Keratinocyte (primary cell): ENCODE results near the gene FLYWCH2. TPM values are rescaled to one million over a fixed set of nuclear protein-coding genes. Genes with fewer than 3 reads are reported as not detected.
"Not testable (repeated sequence)": the region's sequence is repeated elsewhere in the genome, so short reads cannot be mapped to it uniquely, and the experiment has no call there.

Source experiments
- DNase-seq: peaks from one replicate; pipeline ENCODE4 v3.0.0-alpha.2; 2011; ENCODE audit warnings: low read depth, missing footprints, low spot score
- FAIRE-seq: peaks from 2 replicates; lab custom pipeline; 2011; peaks lifted over from hg19 to GRCh38; lab: Jason Lieb, UNC
- H2AFZ ChIP-seq: 2 replicates; pipeline ENCODE4 v1.6.0; 2012; ENCODE audit warnings: low read length, control low read depth, inconsistent platforms; ENCODE audit not compliant: control insufficient read depth
- H3K27ac ChIP-seq: 2 replicates; pipeline ENCODE4 v1.5.1; 2011; ENCODE audit warnings: low read length; ENCODE audit not compliant: control insufficient read depth, insufficient read depth
- H3K27me3 ChIP-seq: 3 replicates; pipeline ENCODE4 v1.6.0; 2011; ENCODE audit warnings: low read length; ENCODE audit not compliant: control insufficient read depth, insufficient read depth; ENCODE audit errors: extremely low read depth
- H3K36me3 ChIP-seq, 2 experiments: 2 replicates in 1 of 2; 3 replicates in 1 of 2; pipeline ENCODE4 v1.5.1; 2011; ENCODE audit warnings: low read length in 2 of 2, mild to moderate bottlenecking in 1 of 2; ENCODE audit not compliant: control insufficient read depth in 2 of 2, insufficient read depth in 2 of 2; ENCODE audit errors: extremely low read depth in 1 of 2
- H3K4me1 ChIP-seq: 3 replicates; pipeline ENCODE4 v1.5.1; 2011; ENCODE audit warnings: low read length; ENCODE audit not compliant: control insufficient read depth, insufficient read depth; ENCODE audit errors: extremely low read depth
- H3K4me2 ChIP-seq: 3 replicates; pipeline ENCODE4 v1.6.0; 2011; ENCODE audit warnings: low read depth, low read length; ENCODE audit not compliant: control insufficient read depth, insufficient read depth; ENCODE audit errors: extremely low read depth
- H3K4me3 ChIP-seq, 3 experiments: fragments of 200-600 bp in 1 of 3; sonication (generic) in 1 of 3; 2 replicates in 2 of 3; 3 replicates in 1 of 3; pipeline ENCODE4 v1.5.1; 2011 to 2016; ENCODE audit warnings: low read length in 3 of 3, mild to moderate bottlenecking in 3 of 3, control low read depth in 2 of 3, inconsistent platforms in 1 of 3, low read depth in 1 of 3, mixed read lengths in 1 of 3, mixed run types in 1 of 3, moderate library complexity in 1 of 3; ENCODE audit not compliant: control insufficient read depth in 2 of 3, insufficient read depth in 2 of 3; ENCODE audit errors: extremely low read depth in 1 of 3
- H3K79me2 ChIP-seq: 2 replicates; pipeline ENCODE4 v1.6.0; 2012; ENCODE audit warnings: low read length; ENCODE audit not compliant: control insufficient read depth, insufficient read depth
- H3K9ac ChIP-seq: 3 replicates; pipeline ENCODE4 v1.6.0; 2011; ENCODE audit warnings: low read length; ENCODE audit not compliant: control insufficient read depth, insufficient read depth; ENCODE audit errors: extremely low read depth
- H3K9me1 ChIP-seq: 3 replicates; pipeline ENCODE4 v1.6.0; 2011; ENCODE audit warnings: low read length; ENCODE audit not compliant: control insufficient read depth, insufficient read depth; ENCODE audit errors: extremely low read depth
- H3K9me3 ChIP-seq: 2 replicates; pipeline ENCODE4 v1.5.1; 2012; ENCODE audit warnings: low read depth, low read length; ENCODE audit not compliant: control insufficient read depth
- H4K20me1 ChIP-seq: 3 replicates; pipeline ENCODE4 v1.6.0; 2011; ENCODE audit warnings: low read length; ENCODE audit not compliant: control insufficient read depth, insufficient read depth; ENCODE audit errors: extremely low read depth
- EZH2 ChIP-seq: IDR thresholded peaks from one replicate; pipeline ENCODE4 v1.6.1; 2012; ENCODE audit warnings: inconsistent platforms, mild to moderate bottlenecking, low read length, moderate library complexity
- dilution Hi-C: fragments of 300-500 bp; cut with MboI; formaldehyde crosslinking; loops from one replicate; pipeline ENCODE4 v1.7.0; 2020; ENCODE audit warnings: low sequenced_read_pairs; ENCODE audit not compliant: extremely low pct_ligation_motif_present
- polyA plus RNA-seq, 5 experiments: library from polyadenylated mRNA; depleted of rRNA in 3 of 5; stranded (reverse) in 3 of 5; stranded (forward) in 1 of 5; unstranded in 1 of 5; fragments of >200 nt; gene quantifications; 1 replicate in 1 of 5; 2 replicates in 3 of 5; 3 replicates in 1 of 5; pipeline versions ENCODE4 v1.2.1 to v1.2.3, GENCODE V29; 2011 to 2012; ENCODE audit warnings: missing spikeins in 2 of 5, low read depth in 1 of 5, low replicate concordance in 1 of 5
- TF ChIP-seq, protein P1 (sequence below), 3 experiments: IDR thresholded peaks in 1 of 3; conservative IDR thresholded peaks in 1 of 3; optimal IDR thresholded peaks in 1 of 3; 2 replicates in 2 of 3; 3 replicates in 1 of 3; pipeline versions ENCODE3 to v1.5.1; 2011; ENCODE audit warnings: low read length in 3 of 3, mild to moderate bottlenecking in 3 of 3, moderate library complexity in 2 of 3, control low read depth in 1 of 3, inconsistent platforms in 1 of 3; ENCODE audit not compliant: insufficient read depth in 2 of 3; ENCODE audit errors: extremely low read depth in 1 of 3

Gene FLYWCH2
- polyA plus RNA-seq, 1 donor (not counting 4 experiments of a cell fraction or from before 2014, with no cell fraction given) = 10.1 TPM

DNA sequence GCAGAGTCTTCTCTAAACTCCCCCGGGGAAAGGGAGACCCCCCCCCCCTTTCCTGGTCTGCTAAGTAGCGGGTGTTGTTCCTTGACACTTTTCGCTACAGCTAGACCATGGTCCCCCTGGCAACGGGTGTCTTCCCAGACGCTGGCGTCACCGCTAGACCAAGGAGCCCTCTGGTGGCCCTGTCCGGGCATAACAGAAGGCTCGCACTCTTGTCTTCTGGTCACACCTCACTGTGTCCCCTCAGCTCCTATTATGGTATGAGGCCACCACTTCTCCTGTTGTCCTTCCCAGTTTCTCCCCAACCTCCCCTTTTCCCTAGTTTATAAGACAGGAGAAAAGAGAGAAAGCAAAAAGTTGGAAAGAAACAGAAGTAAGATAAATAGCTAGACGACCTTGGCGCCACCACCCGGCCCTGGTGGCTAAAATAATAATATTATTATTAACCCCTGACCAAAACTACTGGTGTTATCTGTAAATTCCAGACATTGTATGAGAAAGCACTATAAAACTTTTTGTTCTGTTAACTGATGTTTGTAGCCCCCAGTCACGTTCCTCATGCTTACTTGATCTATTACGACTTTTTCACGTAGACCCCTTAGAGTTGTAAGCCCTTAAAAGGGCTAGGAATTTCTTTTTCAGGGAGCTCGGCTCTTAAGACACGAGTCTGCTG lies 24.2 kb downstream of the FLYWCH2 start:
- H3K36me3 ChIP-seq, H3K79me2 ChIP-seq, H3K27me3 ChIP-seq, H4K20me1 ChIP-seq, H3K9me1 ChIP-seq, dilution Hi-C loops, H3K4me2 ChIP-seq, DNase-seq, H3K4me3 ChIP-seq, H3K9me3 ChIP-seq, H3K27ac ChIP-seq, H3K9ac ChIP-seq, H2AFZ ChIP-seq, FAIRE-seq: not testable (repeated sequence)
- H3K4me1 ChIP-seq = peaks cover 14% of the 10 kb centered on the region
- TF ChIP-seq, protein P1, sequence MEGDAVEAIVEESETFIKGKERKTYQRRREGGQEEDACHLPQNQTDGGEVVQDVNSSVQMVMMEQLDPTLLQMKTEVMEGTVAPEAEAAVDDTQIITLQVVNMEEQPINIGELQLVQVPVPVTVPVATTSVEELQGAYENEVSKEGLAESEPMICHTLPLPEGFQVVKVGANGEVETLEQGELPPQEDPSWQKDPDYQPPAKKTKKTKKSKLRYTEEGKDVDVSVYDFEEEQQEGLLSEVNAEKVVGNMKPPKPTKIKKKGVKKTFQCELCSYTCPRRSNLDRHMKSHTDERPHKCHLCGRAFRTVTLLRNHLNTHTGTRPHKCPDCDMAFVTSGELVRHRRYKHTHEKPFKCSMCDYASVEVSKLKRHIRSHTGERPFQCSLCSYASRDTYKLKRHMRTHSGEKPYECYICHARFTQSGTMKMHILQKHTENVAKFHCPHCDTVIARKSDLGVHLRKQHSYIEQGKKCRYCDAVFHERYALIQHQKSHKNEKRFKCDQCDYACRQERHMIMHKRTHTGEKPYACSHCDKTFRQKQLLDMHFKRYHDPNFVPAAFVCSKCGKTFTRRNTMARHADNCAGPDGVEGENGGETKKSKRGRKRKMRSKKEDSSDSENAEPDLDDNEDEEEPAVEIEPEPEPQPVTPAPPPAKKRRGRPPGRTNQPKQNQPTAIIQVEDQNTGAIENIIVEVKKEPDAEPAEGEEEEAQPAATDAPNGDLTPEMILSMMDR (optimal IDR thresholded peaks at IDR 0.05 in 1 of 3, IDR thresholded peaks at IDR 0.05 in 1 of 3, conservative IDR thresholded peaks at IDR 0.05 in 1 of 3; ENCODE audit: extremely low read depth in 1 of 3, insufficient read depth in 2 of 3, low read length in 3 of 3) = peak in 2 of 3 experiments; percentile 32 to 38

DNA sequence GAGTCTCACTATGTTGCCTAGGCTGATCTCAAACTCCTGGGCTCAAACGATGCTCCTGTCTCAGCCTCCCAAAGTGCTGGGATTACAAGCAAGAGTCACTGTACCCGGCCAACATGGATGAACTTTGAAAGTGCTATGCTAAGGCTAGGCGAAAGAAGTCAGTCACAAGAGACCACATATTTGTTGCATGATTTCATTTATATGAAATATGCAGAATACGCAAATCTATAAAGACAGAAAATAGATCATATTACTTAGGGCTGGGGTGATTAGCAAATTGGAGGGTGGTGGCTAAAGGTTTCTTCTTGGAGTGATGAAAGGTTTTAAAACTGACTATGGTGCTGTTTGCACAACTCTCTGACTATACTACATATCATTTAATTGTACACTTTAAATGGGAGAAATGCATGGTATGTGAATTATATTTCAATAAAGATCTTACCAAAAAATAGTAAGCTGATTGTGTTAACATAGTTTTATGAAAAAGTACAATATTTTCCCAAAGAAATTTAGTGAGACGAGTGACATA lies 27.5 kb downstream of the FLYWCH2 start:
- Histone ChIP-seq H3K4me3 (no peak overlapping the region), H3K79me2 (peaks cover 19% of the 10 kb centered on the region), H3K9me3 (no peaks in the 10 kb centered on the region), H3K4me2 (no peak overlapping the region), H3K9ac (no peak overlapping the region), H3K4me1 (peaks cover 24% of the 10 kb centered on the region), H3K36me3 (peaks cover 8 to 12% of the 10 kb centered on the region in 2 experiments), H3K27me3 (no peaks in the 10 kb centered on the region), H3K9me1 (no peaks in the 10 kb centered on the region), H4K20me1 (no peaks in the 10 kb centered on the region), H3K27ac (no peak overlapping the region), H2AFZ (no peak overlapping the region)
- FAIRE-seq (no peak), DNase-seq (no peak)
- dilution Hi-C loops = no loop called here
- TF ChIP-seq EZH2 = no peak
- TF ChIP-seq, protein P1 (optimal IDR thresholded peaks at IDR 0.05 in 1 of 3, IDR thresholded peaks at IDR 0.05 in 1 of 3, conservative IDR thresholded peaks at IDR 0.05 in 1 of 3; ENCODE audit: extremely low read depth in 1 of 3, insufficient read depth in 2 of 3, low read length in 3 of 3) = no peak
